Measurements from ENCODE around the gene CH25H. TPM values are rescaled to one million over a fixed set of nuclear protein-coding genes. Genes with fewer than 3 reads are reported as not detected.
A peak's percentile ranks its signal among the peaks of the same experiment; 100 is the strongest.
"Not testable (repeated sequence)": the region's sequence is repeated elsewhere in the genome, so short reads cannot be mapped to it uniquely, and the experiment has no call there.

CH25H gene
- total RNA-seq, 1 experiment from 2014 or later: not detected

GRCh38 chr10:89248990-89249389 is 41.9 kb upstream of the CH25H start:
- TF ChIP-seq EZH2phosphoT487 (IDR thresholded peaks at IDR 0.05; ENCODE audit: borderline replicate concordance, low read length) (no peak), CTCF (conservative IDR thresholded peaks at IDR 0.05; ENCODE audit: low read depth, low read length) (no peak), EZH2 (IDR thresholded peaks at IDR 0.05; ENCODE audit: low read length, unreplicated experiment) (no peak)
- ATAC-seq (no peak), DNase-seq (no peak)
- no peak overlapping the region for H2AFZ ChIP-seq (ENCODE audit: low read length)
- intact Hi-C loops (cut with micrococcal nuclease): no loop called here
- peaks cover 30% of the 10 kb centered on the region for H3K79me2 ChIP-seq (ENCODE audit: low read length)
- H3K9me2 ChIP-seq (replicated peaks; ENCODE audit: low read length): no peaks in the 10 kb centered on the region
- no peaks in the 10 kb centered on the region for H3K27me3 ChIP-seq (ENCODE audit: low read length)
- no peaks in the 10 kb centered on the region for H3F3A ChIP-seq (ENCODE audit: low read length, unreplicated experiment)
- H3K36me3 ChIP-seq (ENCODE audit: low read depth, low read length): 0 out of 2 replicates have a peak, but pooled peaks cover 2% of the 10 kb centered on the region
- no peaks in the 10 kb centered on the region for H4K20me1 ChIP-seq (ENCODE audit: low read length)
- H3K4me2 ChIP-seq (ENCODE audit: low read length): peak overlapping the region; percentile 48; the same call in 1 of the 2 replicates
- no peak overlapping the region for H3K27ac ChIP-seq (ENCODE audit: low read length)
- no peak overlapping the region for H3K4me3 ChIP-seq (ENCODE audit: low read length)
- no TSS peak for BruUV-seq (replicated peaks)
- ChIA-PET CTCF (interaction anchor here (0.6 kb wide), 1 partner anchor 78 kb away, joined by 3 read pairs; no protein-coding TSS in a partner anchor), POLR2A (ENCODE audit: unreplicated experiment) (no interaction called here)
- H3K9ac ChIP-seq (ENCODE audit: low read length): no peak overlapping the region
- peaks cover 5% of the 10 kb centered on the region; the same call in 1 of the 2 replicates for H3K4me1 ChIP-seq (ENCODE audit: insufficient read depth, low read length)
- H3K9me3 ChIP-seq (ENCODE audit: low read length): no peaks in the 10 kb centered on the region

- H3K27me3 ChIP-seq (ENCODE audit: low read length); H3K27ac ChIP-seq (ENCODE audit: low read length); H3K4me3 ChIP-seq (ENCODE audit: low read length); POLR2A ChIA-PET (ENCODE audit: unreplicated experiment); ATAC-seq; DNase-seq; H3K9me3 ChIP-seq (ENCODE audit: low read length); BruUV-seq (replicated peaks); CTCF ChIA-PET; H3K4me1 ChIP-seq (ENCODE audit: insufficient read depth, low read length); H2AFZ ChIP-seq (ENCODE audit: low read length); H3K9ac ChIP-seq (ENCODE audit: low read length); H4K20me1 ChIP-seq (ENCODE audit: low read length); H3K36me3 ChIP-seq (ENCODE audit: low read depth, low read length); H3F3A ChIP-seq (ENCODE audit: low read length, unreplicated experiment); H3K4me2 ChIP-seq (ENCODE audit: low read length); H3K9me2 ChIP-seq (replicated peaks; ENCODE audit: low read length); intact Hi-C loops (cut with micrococcal nuclease): not testable (repeated sequence)
- peaks cover 30% of the 10 kb centered on the region for H3K79me2 ChIP-seq (ENCODE audit: low read length)
Observed at GRCh38 chr10:89247623-89248022, 40.5 kb upstream of the CH25H start.

- peaks cover 5% of the 10 kb centered on the region; the same call in 1 of the 2 replicates for H3K4me1 ChIP-seq (ENCODE audit: insufficient read depth, low read length)
- 0 out of 2 replicates have a peak, but pooled peaks cover 2% of the 10 kb centered on the region for H3K36me3 ChIP-seq (ENCODE audit: low read depth, low read length)
- peaks cover 21% of the 10 kb centered on the region for H3K79me2 ChIP-seq (ENCODE audit: low read length)
- no peak overlapping the region for H2AFZ ChIP-seq (ENCODE audit: low read length)
- H3K9ac ChIP-seq (ENCODE audit: low read length): no peak overlapping the region
- no TSS peak for BruUV-seq (replicated peaks)
- no peak for ATAC-seq
- H3K9me2 ChIP-seq (replicated peaks; ENCODE audit: low read length): no peaks in the 10 kb centered on the region
- H3K27me3 ChIP-seq (ENCODE audit: low read length): no peaks in the 10 kb centered on the region
- CTCF ChIA-PET: no interaction called here
- H4K20me1 ChIP-seq (ENCODE audit: low read length): no peaks in the 10 kb centered on the region
- POLR2A ChIA-PET (ENCODE audit: unreplicated experiment): interaction anchor here (0.6 kb wide), 1 partner anchor 156 kb away, joined by 6 read pairs; no protein-coding TSS in a partner anchor
- H3K9me3 ChIP-seq (ENCODE audit: low read length): no peaks in the 10 kb centered on the region
- TF ChIP-seq EZH2 (IDR thresholded peaks at IDR 0.05; ENCODE audit: low read length, unreplicated experiment): no peak
- no peak overlapping the region for H3K4me3 ChIP-seq (ENCODE audit: low read length)
- intact Hi-C loops (cut with micrococcal nuclease): no loop called here
- no peak overlapping the region for H3K27ac ChIP-seq (ENCODE audit: low read length)
- DNase-seq: no peak
- no peaks in the 10 kb centered on the region for H3F3A ChIP-seq (ENCODE audit: low read length, unreplicated experiment)
- no peak overlapping the region for H3K4me2 ChIP-seq (ENCODE audit: low read length)
Observed at GRCh38 chr10:89245802-89246201, 38.7 kb upstream of the CH25H start.
